GM18507 (cell line): ENCODE results near the gene BCAS3.

Source experiments
- DNase-seq: peaks from one replicate; pipeline ENCODE4 v3.0.0; 2011; ENCODE audit warnings: low read depth; ENCODE audit not compliant: insufficient read length; ENCODE audit errors: extremely low spot score
- FAIRE-seq: peaks from 2 replicates; lab custom pipeline; 2011; peaks lifted over from hg19 to GRCh38; lab: Jason Lieb, UNC

BCAS3 gene

GRCh38 chr17:61388561-61389356, 711.1 kb downstream of the BCAS3 start:
- DNase-seq (no peak), FAIRE-seq (no peak)

- FAIRE-seq: no peak
- no peak for DNase-seq
These were observed 712.2 kb downstream of the BCAS3 start for GRCh38 chr17:61389670-61390478.

- FAIRE-seq: no peak
These were observed 712.8 kb downstream of the BCAS3 start for GRCh38 chr17:61390479-61390791.

GRCh38 chr17:61391595-61392291, 714.1 kb downstream of the BCAS3 start:
- no peak for DNase-seq
- no peak for FAIRE-seq

More at GRCh38 chr17:61390479-61390791, 712.8 kb downstream of the BCAS3 start:
- no peak for DNase-seq

DNA sequence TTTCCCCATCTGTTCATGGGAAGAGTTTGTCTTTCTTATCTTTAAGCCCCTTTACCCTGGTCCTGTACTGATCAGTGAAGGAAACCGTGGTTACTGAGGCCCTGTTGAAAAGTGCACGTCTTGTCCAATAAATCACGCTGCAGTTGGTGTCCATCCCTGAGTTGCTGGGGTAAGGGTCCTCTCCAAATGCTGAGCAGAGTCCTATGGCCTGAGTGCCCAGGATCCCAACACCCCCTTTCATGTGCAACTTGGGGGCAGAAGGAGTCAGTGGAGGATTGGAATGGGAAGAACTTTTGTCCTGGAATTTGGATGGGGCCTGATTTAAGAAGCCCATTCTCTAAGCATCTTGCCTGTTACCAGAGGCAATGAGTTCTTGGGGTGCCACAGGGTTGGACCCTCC, 715.0 kb downstream of the BCAS3 start:
- FAIRE-seq (no peak), DNase-seq (no peak)

DNA sequence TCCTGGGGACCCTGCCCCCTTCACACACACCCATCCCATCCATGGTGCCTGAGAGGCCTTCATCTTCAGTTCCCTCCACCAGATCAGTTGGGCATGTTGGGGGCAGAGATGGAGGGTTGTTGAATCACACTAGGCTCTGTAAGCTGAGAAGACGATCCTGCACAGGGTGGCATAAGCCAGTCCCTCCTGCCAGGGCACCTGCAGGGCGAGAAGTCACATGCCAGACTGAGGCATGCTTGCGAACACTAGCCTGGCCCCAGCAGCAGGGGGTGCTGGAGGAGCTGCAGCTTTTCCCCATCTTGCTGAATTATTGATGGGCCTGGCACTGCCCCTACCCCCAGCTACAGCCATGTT, 715.9 kb downstream of the BCAS3 start:
- DNase-seq: no peak
- FAIRE-seq: no peak

GRCh38 chr17:61393904-61394629, 716.4 kb downstream of the BCAS3 start:
- FAIRE-seq: no peak
- no peak for DNase-seq

- FAIRE-seq (no peak), DNase-seq (no peak)
These were observed 717.2 kb downstream of the BCAS3 start for GRCh38 chr17:61394630-61395408.

DNA sequence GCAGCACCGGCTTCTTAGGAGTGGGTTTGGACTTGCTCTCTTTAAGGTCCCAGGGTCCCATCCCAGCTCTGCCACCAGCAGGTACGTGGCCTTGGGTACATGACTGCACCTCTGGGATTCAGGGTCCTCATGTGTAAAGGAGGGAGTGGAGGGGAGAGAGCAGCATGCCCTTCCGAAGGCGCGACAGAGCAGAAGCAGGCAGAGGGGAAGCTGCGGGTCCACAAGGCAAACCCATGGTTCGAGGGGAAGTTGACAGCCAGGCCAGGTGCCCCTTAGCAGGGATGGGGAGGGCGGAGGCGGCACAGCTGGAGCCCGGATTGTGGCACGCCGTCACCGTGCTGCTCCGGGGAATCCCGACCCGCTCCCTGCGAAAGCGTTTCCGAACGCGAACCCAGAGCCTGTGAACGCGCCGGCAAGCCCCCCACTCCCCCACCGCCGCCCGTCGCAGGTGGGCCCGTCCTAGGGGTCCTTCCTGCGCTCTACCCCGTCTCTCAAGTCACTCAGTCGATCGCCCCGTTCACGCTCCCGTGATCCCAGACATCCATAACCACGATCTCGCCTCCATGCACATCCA, 717.8 kb downstream of the BCAS3 start:
- no peak for DNase-seq
- no peak for FAIRE-seq

DNA sequence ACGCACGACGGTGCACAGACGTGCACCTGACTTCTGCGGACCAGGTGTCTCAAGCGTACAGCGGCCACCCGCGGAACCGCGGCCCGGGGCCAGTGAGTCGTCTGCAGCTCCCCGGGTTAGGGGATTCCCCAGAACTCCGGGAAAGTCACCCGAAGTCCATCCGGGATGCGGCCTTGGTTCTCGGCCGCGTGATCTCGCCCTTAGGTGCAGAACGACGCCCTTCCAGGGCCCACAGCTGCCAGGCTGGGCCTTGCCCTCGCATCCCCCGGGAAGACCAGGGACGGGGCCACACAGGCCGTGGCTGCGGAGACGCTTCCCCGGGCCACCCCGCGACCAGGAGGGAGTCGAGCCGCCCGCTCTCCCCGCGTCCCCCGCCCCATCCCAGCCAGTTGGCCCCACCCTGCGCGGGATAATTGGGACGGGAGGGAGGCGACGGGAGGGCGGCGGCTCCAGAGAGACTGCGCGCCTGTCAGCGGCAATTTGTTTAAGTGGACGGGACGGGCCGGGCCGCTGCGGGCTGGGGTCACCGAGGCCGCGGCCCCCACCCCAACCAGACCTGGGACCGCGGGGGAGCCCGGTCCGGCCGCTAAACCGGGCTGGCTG, 718.4 kb downstream of the BCAS3 start:
- DNase-seq (no peak), FAIRE-seq (no peak)

DNA sequence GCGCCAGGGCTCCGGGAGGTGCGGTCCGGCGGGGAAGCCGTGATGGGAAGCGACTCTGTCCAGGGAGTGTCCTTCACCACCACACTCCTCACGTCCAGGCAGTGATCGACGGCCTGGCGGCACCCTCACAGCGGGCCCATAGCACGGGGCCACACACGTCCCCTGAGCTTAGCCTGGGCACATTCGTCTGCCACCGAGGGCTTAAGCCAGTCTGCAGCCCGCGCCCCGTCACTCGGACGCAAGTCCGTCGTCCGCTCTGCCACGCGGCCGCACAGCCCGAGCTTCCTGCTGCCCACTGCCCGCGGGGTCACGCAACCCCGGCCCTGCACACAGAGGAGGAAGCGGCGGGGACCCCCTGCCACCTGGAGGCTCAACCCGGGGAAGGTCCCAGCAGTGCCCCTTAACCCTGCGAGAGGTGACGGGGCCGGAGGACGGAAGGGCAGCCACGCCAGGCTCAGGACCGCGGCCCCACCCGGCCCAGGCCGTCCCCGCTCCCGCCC, 719.0 kb downstream of the BCAS3 start:
- FAIRE-seq (no peak), DNase-seq (no peak)

DNA sequence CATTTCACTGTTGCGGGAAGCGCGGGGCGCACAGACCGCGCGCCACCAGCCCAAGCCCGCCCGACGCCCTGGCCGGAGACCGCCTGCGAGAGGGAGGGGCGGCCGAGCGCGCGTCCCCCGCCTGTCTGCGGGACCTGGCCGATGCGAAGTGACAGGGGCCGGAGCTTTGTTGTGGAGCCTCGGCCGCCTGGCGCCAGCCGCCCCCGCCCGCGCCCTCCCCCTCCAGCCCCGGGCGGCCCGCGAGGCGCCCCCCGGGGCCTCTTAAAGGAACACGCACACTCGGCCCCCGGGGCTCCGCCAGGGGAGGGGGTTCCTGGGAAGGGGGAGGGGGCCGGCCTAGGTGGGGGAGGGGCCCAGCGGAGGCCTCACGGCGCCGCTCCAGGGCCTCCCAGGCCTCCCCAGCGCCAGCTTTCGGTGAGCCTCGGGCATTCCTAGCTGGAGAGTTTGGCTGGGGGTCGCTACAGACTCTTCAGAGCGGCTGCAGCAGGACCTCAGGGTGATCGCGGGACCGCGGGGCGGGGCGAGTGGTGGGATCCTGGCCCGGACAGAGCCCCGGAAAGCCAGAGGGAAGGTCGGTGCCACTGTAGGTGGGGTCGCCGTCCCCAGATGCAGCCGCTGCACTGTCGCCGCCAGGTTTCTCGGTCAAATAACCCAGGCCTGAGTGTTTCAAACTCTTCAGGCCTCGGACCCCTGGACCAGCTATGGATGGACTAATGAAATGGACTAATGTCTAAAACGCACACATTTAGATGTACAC, 719.6 kb downstream of the BCAS3 start:
- no peak for FAIRE-seq
- DNase-seq: no peak

DNA sequence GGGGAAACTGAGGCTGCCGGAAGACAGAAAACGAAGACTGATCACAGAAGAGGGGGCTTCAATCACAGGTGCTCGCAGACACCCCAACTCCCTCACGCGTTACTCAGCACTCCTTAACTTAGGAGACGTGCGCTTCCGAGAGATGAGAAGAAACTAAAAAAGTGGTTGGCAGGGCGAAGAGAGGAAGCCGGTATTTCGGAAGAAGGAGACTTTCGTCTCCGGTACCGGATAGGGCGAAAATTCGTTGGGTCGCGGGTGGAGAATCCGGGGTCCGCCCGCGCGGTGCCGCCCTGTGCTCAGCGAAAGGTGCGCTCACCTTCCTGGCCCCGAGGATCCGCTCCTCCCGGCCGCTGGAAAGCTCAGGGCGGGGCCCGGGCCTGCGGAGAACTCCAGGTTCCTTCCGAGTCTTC, 721.1 kb downstream of the BCAS3 start:
- DNase-seq (no peak), FAIRE-seq (no peak)

- DNase-seq (no peak), FAIRE-seq (no peak)
These were observed 721.7 kb downstream of the BCAS3 start, which contains the start of gene TBX2 for GRCh38 chr17:61399131-61400065. TBX2 (plus strand) TSS chr17:61399843; CDS start chr17:61400177, 334 bp downstream.

GRCh38 chr17:61400066-61400716, 722.5 kb downstream of the BCAS3 start:
- DNase-seq (no peak), FAIRE-seq (no peak)
